Natural killer cell (primary cell): ENCODE measurements around the gene CD48. TPM values are rescaled to one million over a fixed set of nuclear protein-coding genes. Genes with fewer than 3 reads are reported as not detected.

ENCODE experiments used
- ATAC-seq, 3 donors: fragments of 150-1000 bp in 2 of 3; fragments of 200-7000 bp in 1 of 3; cut with Tn5 transposase; 1 replicate in 1 of 3; 2 replicates in 2 of 3; pipeline ENCODE4 v1.10.0; 2021; ENCODE audit warnings: mild to moderate bottlenecking in 2 of 3, moderate library complexity in 2 of 3
- DNase-seq, 2 donors: peaks; one replicate each; pipeline versions ENCODE4 v3.0.0 to v3.0.0-alpha.2; 2013 to 2021; ENCODE audit warnings: mixed read lengths in 1 of 2
- H3K27ac ChIP-seq: one replicate; pipeline ENCODE4 v1.5.1; 2013; ENCODE audit warnings: mild to moderate bottlenecking, low read length
- H3K27me3 ChIP-seq: one replicate; pipeline ENCODE4 v1.6.1; 2013; ENCODE audit warnings: low read length; ENCODE audit not compliant: control insufficient read depth, insufficient read depth
- H3K36me3 ChIP-seq: one replicate; pipeline ENCODE4 v1.6.1; 2013; ENCODE audit warnings: low read length; ENCODE audit not compliant: control insufficient read depth, insufficient read depth
- H3K4me1 ChIP-seq: one replicate; pipeline ENCODE4 v1.6.1; 2013; ENCODE audit warnings: low read length; ENCODE audit not compliant: control insufficient read depth, insufficient read depth
- H3K4me3 ChIP-seq: one replicate; pipeline ENCODE4 v1.5.1; 2013; ENCODE audit warnings: low read length
- H3K9me3 ChIP-seq: one replicate; pipeline ENCODE4 v1.6.1; 2013; ENCODE audit warnings: low read length; ENCODE audit not compliant: control insufficient read depth, insufficient read depth
- H3K27ac Mint-ChIP-seq, 2 donors: one replicate each; pipeline ENCODE4 v1.8.0; 2022; ENCODE audit warnings: mild to moderate bottlenecking in 2 of 2, mixed read lengths in 2 of 2, moderate library complexity in 1 of 2
- H3K27me3 Mint-ChIP-seq, 2 donors: one replicate each; pipeline ENCODE4 v1.8.0; 2022; ENCODE audit warnings: low read depth in 2 of 2, mixed read lengths in 2 of 2
- H3K36me3 Mint-ChIP-seq: one replicate; pipeline ENCODE4 v1.8.0; 2022; ENCODE audit warnings: mixed read lengths
- H3K4me1 Mint-ChIP-seq, 2 donors: one replicate each; pipeline ENCODE4 v1.8.0; 2022; ENCODE audit warnings: mixed read lengths in 2 of 2
- H3K4me3 Mint-ChIP-seq: one replicate; pipeline ENCODE4 v1.8.0; 2022; ENCODE audit warnings: mild to moderate bottlenecking, moderate library complexity, mixed read lengths
- H3K9me3 Mint-ChIP-seq, 2 donors: one replicate each; pipeline ENCODE4 v1.8.0; 2022; ENCODE audit warnings: mixed read lengths in 2 of 2
- CTCF ChIP-seq: fragments of 200-600 bp; IDR thresholded peaks from one replicate; pipeline ENCODE4 v1.8.0; 2022; ENCODE audit warnings: antibody characterized with exemption
- WGBS: methylation state at CpG from one replicate; pipeline ENCODE4 v1.1.7; 2013; ENCODE audit warnings: missing lambda C conversion rate; ENCODE audit not compliant: insufficient coverage; 5-methylcytosine and 5-hydroxymethylcytosine counted together
- intact Hi-C: fragments of 100-400 bp; cut with micrococcal nuclease; formaldehyde crosslinking; loops from one replicate; pipeline ENCODE4 v1.14.2; 2022
- total RNA-seq, 4 donors: library from RNA; stranded (reverse); fragments of 120-200 nt in 1 of 4; gene quantifications; one replicate each; pipeline versions ENCODE4 v1.2.3 to v1.2.4, GENCODE V29; 2013 to 2022

CD48 gene
- total RNA-seq, 3 donors from 2014 or later (not counting 1 experiment from before 2014, with no cell fraction given), result 213 to 249 (median 223) TPM

- peak overlapping the region; percentile 38 for H3K4me3 Mint-ChIP-seq
- no peaks in the 10 kb centered on the region for H3K36me3 Mint-ChIP-seq
- Histone ChIP-seq H3K4me3 (no peak overlapping the region), H3K4me1 (peaks cover 41% of the 10 kb centered on the region), H3K27ac (peak overlapping the region; percentile 67), H3K27me3 (no peaks in the 10 kb centered on the region), H3K9me3 (no peaks in the 10 kb centered on the region), H3K36me3 (no peaks in the 10 kb centered on the region)
- H3K9me3 Mint-ChIP-seq, result no peaks in the 10 kb centered on the region
- intact Hi-C loops, result no loop called here
- no peak for TF ChIP-seq CTCF
- WGBS, result 36% methylated on average over 3 of the region's 8 CpGs
- DNase-seq (peak in 1 of 2 donors; percentile 57), ATAC-seq (no peak)
- no peak overlapping the region for H3K27ac Mint-ChIP-seq
- H3K4me1 Mint-ChIP-seq, result peaks cover 51 to 57% of the 10 kb centered on the region in 2 donors
- H3K27me3 Mint-ChIP-seq, result peaks cover 9 to 19% of the 10 kb centered on the region in 2 donors
These were observed 70.0 kb downstream of the CD48 start for GRCh38 chr1:160641323-160642280.

GRCh38 chr1:160640359-160641123 lies 71.1 kb downstream of the CD48 start:
- peaks cover 4 to 13% of the 10 kb centered on the region in 2 donors for H3K27me3 Mint-ChIP-seq
- no peaks in the 10 kb centered on the region for H3K36me3 Mint-ChIP-seq
- no peak overlapping the region for H3K4me3 ChIP-seq
- peak in 1 of 3 donors; percentile 34 for ATAC-seq
- H3K27me3 ChIP-seq, result no peaks in the 10 kb centered on the region
- no peak for TF ChIP-seq CTCF
- peak overlapping the region; percentile 43 for H3K27ac ChIP-seq
- H3K9me3 Mint-ChIP-seq, result no peaks in the 10 kb centered on the region
- WGBS, result 90% methylated on average over 2 of the region's 2 CpGs
- H3K36me3 ChIP-seq, result no peaks in the 10 kb centered on the region
- peak overlapping the region; percentile 45 for H3K4me3 Mint-ChIP-seq
- H3K4me1 ChIP-seq, result peaks cover 47% of the 10 kb centered on the region
- DNase-seq, result peak in 1 of 2 donors; percentile 58
- H3K9me3 ChIP-seq, result no peaks in the 10 kb centered on the region
- H3K27ac Mint-ChIP-seq, result peak overlapping the region in 1 of 2 donors; percentile 60
- peaks cover 59 to 60% of the 10 kb centered on the region in 2 donors for H3K4me1 Mint-ChIP-seq
- intact Hi-C loops, result no loop called here

GRCh38 chr1:160639652-160640051 lies 72.0 kb downstream of the CD48 start:
- H3K9me3 ChIP-seq, result no peaks in the 10 kb centered on the region
- no peaks in the 10 kb centered on the region for H3K36me3 Mint-ChIP-seq
- H3K4me3 ChIP-seq, result no peak overlapping the region
- H3K9me3 Mint-ChIP-seq, result no peaks in the 10 kb centered on the region
- no peaks in the 10 kb centered on the region for H3K36me3 ChIP-seq
- peak overlapping the region; percentile 39 for H3K27ac ChIP-seq
- H3K4me1 Mint-ChIP-seq, result peaks cover 59 to 60% of the 10 kb centered on the region in 2 donors
- no peaks in the 10 kb centered on the region for H3K27me3 ChIP-seq
- 14% methylated on average over 3 of the region's 3 CpGs for WGBS
- H3K27me3 Mint-ChIP-seq, result peaks cover 4 to 8% of the 10 kb centered on the region in 2 donors
- peak in 1 of 2 donors; percentile 64 for DNase-seq
- peaks cover 48% of the 10 kb centered on the region for H3K4me1 ChIP-seq
- peak overlapping the region; percentile 50 to 81 for H3K27ac Mint-ChIP-seq
- intact Hi-C loops, result loop anchor here (5.0 kb wide), 1 partner anchor 68 kb away; no protein-coding TSS in a partner anchor
- no peak for ATAC-seq
- peak overlapping the region; percentile 67 for H3K4me3 Mint-ChIP-seq
- TF ChIP-seq CTCF, result no peak
